ENCODE data around the gene TAF9. TPM values are rescaled to one million over a fixed set of nuclear protein-coding genes. Genes with fewer than 3 reads are reported as not detected.

Gene TAF9
- total RNA-seq, 1 donor from 2014 or later: 35.7 TPM

- Histone ChIP-seq H3K4me1 (no peaks in the 10 kb centered on the region), H3K27me3 (ENCODE audit: low read depth) (no peaks in the 10 kb centered on the region), H3K4me3 (no peak overlapping the region), H3K27ac (no peak overlapping the region), H3K36me3 (peaks cover 30% of the 10 kb centered on the region), H3K9me3 (no peaks in the 10 kb centered on the region)
- DNase-seq (no peak), ATAC-seq (no peak)
- intact Hi-C loops (cut with DNase I): no loop called here
- no peak for TF ChIP-seq CTCF (IDR thresholded peaks at IDR 0.05)
Observed at GRCh38 chr5:69359699-69360098, 9.6 kb downstream of the TAF9 start.

DNA sequence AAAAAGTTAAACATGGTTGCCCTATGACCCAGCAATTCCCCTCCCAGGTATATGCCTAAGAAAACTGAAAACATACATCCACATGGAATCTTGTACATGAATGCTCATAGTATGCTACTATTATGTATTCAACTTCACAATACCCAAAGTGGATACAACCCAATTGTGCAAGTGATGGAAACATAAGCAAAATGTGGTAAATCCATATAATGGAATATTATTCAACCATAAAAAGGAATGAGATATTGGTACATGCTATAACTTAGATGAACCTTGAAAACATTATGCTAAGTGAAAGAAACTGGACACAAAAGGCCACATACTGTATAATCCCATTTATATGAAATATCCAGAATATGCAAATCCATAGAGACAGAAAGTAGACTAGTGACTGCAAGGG lies 18.7 kb downstream of the TAF9 start:
- Histone ChIP-seq H3K9me3 (no peaks in the 10 kb centered on the region), H3K27me3 (ENCODE audit: low read depth) (no peaks in the 10 kb centered on the region), H3K27ac (no peak overlapping the region), H3K36me3 (peaks cover 59% of the 10 kb centered on the region), H3K4me3 (no peak overlapping the region), H3K4me1 (no peaks in the 10 kb centered on the region)
- DNase-seq: no peak
- no peak for TF ChIP-seq CTCF (IDR thresholded peaks at IDR 0.05)
- intact Hi-C loops (cut with DNase I): no loop called here
- ATAC-seq: no peak

GRCh38 chr5:69343083-69343482 lies 26.2 kb downstream of the TAF9 start:
- H3K27me3 ChIP-seq (ENCODE audit: low read depth): no peaks in the 10 kb centered on the region
- ATAC-seq: no peak
- intact Hi-C loops (cut with DNase I): no loop called here
- H3K4me1 ChIP-seq: no peaks in the 10 kb centered on the region
- DNase-seq: no peak
- no peak for TF ChIP-seq CTCF (IDR thresholded peaks at IDR 0.05)
- no peak overlapping the region for H3K4me3 ChIP-seq
- no peaks in the 10 kb centered on the region for H3K9me3 ChIP-seq
- H3K27ac ChIP-seq: no peak overlapping the region
- no peaks in the 10 kb centered on the region for H3K36me3 ChIP-seq

- no peaks in the 10 kb centered on the region for H3K4me1 ChIP-seq
- no peak for ATAC-seq
- H3K9me3 ChIP-seq: no peaks in the 10 kb centered on the region
- TF ChIP-seq CTCF (IDR thresholded peaks at IDR 0.05): no peak
- no peaks in the 10 kb centered on the region for H3K36me3 ChIP-seq
- DNase-seq: no peak
- no peaks in the 10 kb centered on the region for H3K27me3 ChIP-seq (ENCODE audit: low read depth)
- intact Hi-C loops (cut with DNase I): no loop called here
- no peak overlapping the region for H3K4me3 ChIP-seq
- H3K27ac ChIP-seq: no peak overlapping the region
Observed at GRCh38 chr5:69341520-69342161, 27.7 kb downstream of the TAF9 start.

DNA sequence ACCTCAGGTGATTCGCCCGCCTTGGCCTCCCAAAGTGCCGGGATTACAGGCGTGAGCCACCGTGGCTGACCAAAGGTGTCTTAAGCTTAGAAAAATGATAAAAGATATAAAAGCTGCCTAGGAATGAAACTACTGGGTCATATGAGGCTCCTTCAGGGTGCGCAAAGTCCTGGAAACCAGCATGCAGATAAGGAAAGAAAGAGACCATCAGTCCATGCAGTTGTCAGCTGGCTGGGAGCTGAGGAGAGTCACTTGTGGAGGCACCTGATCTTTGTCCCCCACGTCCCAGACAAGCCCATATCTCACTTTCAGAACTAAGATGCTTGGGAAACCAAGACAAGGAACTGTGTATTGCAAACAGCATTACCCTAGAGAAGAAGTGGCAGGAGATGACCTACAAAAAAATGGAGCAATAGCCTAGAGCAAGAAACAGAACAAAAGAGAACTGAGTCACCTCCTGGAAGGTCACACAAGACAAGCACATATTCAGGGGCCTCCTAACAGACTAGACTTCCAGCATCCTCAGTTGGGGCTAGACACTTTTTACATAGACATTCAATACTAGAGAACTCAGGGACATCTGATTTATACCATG lies 33.9 kb downstream of the TAF9 start:
- no peak for TF ChIP-seq CTCF (IDR thresholded peaks at IDR 0.05)
- no peaks in the 10 kb centered on the region for H3K27me3 ChIP-seq (ENCODE audit: low read depth)
- DNase-seq: no peak

More for the DNA sequence above, 33.9 kb downstream of the TAF9 start:
- Histone ChIP-seq H3K27ac (no peak overlapping the region), H3K9me3 (no peaks in the 10 kb centered on the region), H3K4me3 (no peak overlapping the region), H3K4me1 (peaks cover 14% of the 10 kb centered on the region), H3K36me3 (no peaks in the 10 kb centered on the region)
- no peak for ATAC-seq
- intact Hi-C loops (cut with DNase I): no loop called here
